Neural progenitor cell (in vitro differentiated cells): ENCODE data around the gene KCNAB1. TPM values are rescaled to one million over a fixed set of nuclear protein-coding genes. Genes with fewer than 3 reads are reported as not detected.

Experiments used
- DNase-seq: peaks from one replicate; pipeline ENCODE4 v3.0.0-alpha.2; 2016; ENCODE audit warnings: low spot score
- H2AFZ ChIP-seq: fragments of 200-600 bp; sonication (generic); replicated peaks from 2 replicates; pipeline ENCODE4 v1.6.1; 2016; ENCODE audit warnings: antibody characterized with exemption
- H3F3A ChIP-seq: fragments of 200-600 bp; sonication (generic); 2 replicates; pipeline ENCODE4 v1.6.1; 2016; ENCODE audit warnings: antibody characterized with exemption, low read depth
- H3K27ac ChIP-seq: fragments of 200-600 bp; sonication (generic); 2 replicates; pipeline ENCODE4 v1.5.1; 2016; ENCODE audit warnings: mild to moderate bottlenecking
- H3K27me3 ChIP-seq: fragments of 200-600 bp; sonication (generic); 2 replicates; pipeline ENCODE4 v1.6.1; 2016; ENCODE audit warnings: mild to moderate bottlenecking, moderate library complexity
- H3K36me3 ChIP-seq: fragments of 200-600 bp; sonication (generic); 2 replicates; pipeline ENCODE4 v1.5.1; 2016
- H3K4me1 ChIP-seq: fragments of 200-600 bp; sonication (generic); 2 replicates; pipeline ENCODE4 v1.6.1; 2016; ENCODE audit warnings: mixed run types
- H3K4me2 ChIP-seq: fragments of 200-600 bp; sonication (generic); 2 replicates; pipeline ENCODE4 v1.6.1; 2016
- H3K4me3 ChIP-seq: fragments of 200-600 bp; sonication (generic); 2 replicates; pipeline ENCODE4 v1.5.1; 2016
- H3K79me2 ChIP-seq: fragments of 200-600 bp; sonication (generic); 2 replicates; pipeline ENCODE4 v1.6.1; 2016; ENCODE audit warnings: low read depth
- H3K9ac ChIP-seq: fragments of 200-600 bp; sonication (generic); 2 replicates; pipeline ENCODE4 v1.6.1; 2016
- H3K9me3 ChIP-seq: fragments of 200-600 bp; sonication (generic); 2 replicates; pipeline ENCODE4 v1.5.1; 2016; ENCODE audit warnings: low read depth
- H4K20me1 ChIP-seq: fragments of 200-600 bp; sonication (generic); 2 replicates; pipeline ENCODE4 v1.6.1; 2016; ENCODE audit warnings: low read depth
- H3K27ac Mint-ChIP-seq: 3 replicates; pipeline ENCODE4 v1.8.0; 2021; ENCODE audit warnings: mixed read lengths
- H3K27me3 Mint-ChIP-seq: 2 replicates; pipeline ENCODE4 v1.8.0; 2022; ENCODE audit warnings: low read depth, mild to moderate bottlenecking, inconsistent platforms, moderate library complexity, mixed read lengths; ENCODE audit not compliant: insufficient read depth
- H3K36me3 Mint-ChIP-seq: 3 replicates; pipeline ENCODE4 v1.8.0; 2021; ENCODE audit warnings: mixed read lengths
- H3K4me1 Mint-ChIP-seq: 3 replicates; pipeline ENCODE4 v1.8.0; 2021; ENCODE audit warnings: mixed read lengths
- H3K4me3 Mint-ChIP-seq: 3 replicates; pipeline ENCODE4 v1.8.0; 2021; ENCODE audit warnings: mild to moderate bottlenecking, moderate library complexity, mixed read lengths
- H3K9me3 Mint-ChIP-seq: 3 replicates; pipeline ENCODE4 v1.8.0; 2020; ENCODE audit warnings: mixed read lengths
- CTCF ChIP-seq: fragments of 200-600 bp; sonication (generic); IDR thresholded peaks from 2 replicates; pipeline ENCODE4 v1.5.1; 2017; ENCODE audit warnings: antibody characterized with exemption, mild to moderate bottlenecking
- EZH2 ChIP-seq: fragments of 200-600 bp; sonication (generic); IDR thresholded peaks from 2 replicates; pipeline ENCODE4 v1.6.1; 2017; ENCODE audit warnings: antibody characterized with exemption, mild to moderate bottlenecking, moderate library complexity
- EZH2phosphoT487 ChIP-seq: fragments of 200-600 bp; sonication (generic); IDR thresholded peaks from 2 replicates; pipeline ENCODE4 v1.6.1; 2017; ENCODE audit warnings: antibody characterized with exemption
- total RNA-seq: library from RNA; depleted of rRNA; stranded (reverse); fragments of >200 nt; gene quantifications from 2 replicates; pipeline ENCODE4 v1.2.3, GENCODE V29; 2015; ENCODE audit warnings: low replicate concordance

The KCNAB1 gene
- total RNA-seq, 1 donor from 2014 or later = 0.24 TPM

- Histone ChIP-seq H3K9me3 (no peaks in the 10 kb centered on the region), H3K27me3 (no peaks in the 10 kb centered on the region), H3K79me2 (no peaks in the 10 kb centered on the region), H3K36me3 (no peaks in the 10 kb centered on the region), H3F3A (no peaks in the 10 kb centered on the region), H3K4me3 (no peak overlapping the region), H3K27ac (no peak overlapping the region), H4K20me1 (no peaks in the 10 kb centered on the region), H3K9ac (no peak overlapping the region), H2AFZ (peak overlapping the region; percentile 26), H3K4me1 (peaks cover 8% of the 10 kb centered on the region), H3K4me2 (no peak overlapping the region)
- no peak for TF ChIP-seq CTCF
- no peak for TF ChIP-seq EZH2phosphoT487
- TF ChIP-seq EZH2 = no peak
- no peak overlapping the region for H3K27ac Mint-ChIP-seq
- DNase-seq = no peak
- no peaks in the 10 kb centered on the region for H3K36me3 Mint-ChIP-seq
- H3K27me3 Mint-ChIP-seq = peaks cover 2% of the 10 kb centered on the region
- H3K9me3 Mint-ChIP-seq = no peaks in the 10 kb centered on the region
- peaks cover 12% of the 10 kb centered on the region for H3K4me1 Mint-ChIP-seq
- no peak overlapping the region for H3K4me3 Mint-ChIP-seq
Measured at GRCh38 chr3:156148345-156148945, 28.1 kb downstream of the KCNAB1 start.

GRCh38 chr3:156148946-156149381, 28.6 kb downstream of the KCNAB1 start:
- Histone ChIP-seq H3K4me2 (no peak overlapping the region), H3K27me3 (no peaks in the 10 kb centered on the region), H3K4me3 (no peak overlapping the region), H3K9me3 (no peaks in the 10 kb centered on the region), H3K79me2 (no peaks in the 10 kb centered on the region), H4K20me1 (no peaks in the 10 kb centered on the region), H3K36me3 (no peaks in the 10 kb centered on the region), H3K27ac (no peak overlapping the region), H3F3A (no peaks in the 10 kb centered on the region), H2AFZ (peak overlapping the region; percentile 26), H3K4me1 (peaks cover 8% of the 10 kb centered on the region), H3K9ac (no peak overlapping the region)
- Mint-ChIP-seq H3K36me3 (no peaks in the 10 kb centered on the region), H3K4me3 (no peak overlapping the region), H3K27ac (no peak overlapping the region), H3K27me3 (peaks cover 2% of the 10 kb centered on the region), H3K9me3 (no peaks in the 10 kb centered on the region), H3K4me1 (peaks cover 12% of the 10 kb centered on the region)
- DNase-seq = no peak
- TF ChIP-seq CTCF (no peak), EZH2 (no peak), EZH2phosphoT487 (no peak)

- Histone ChIP-seq H3K27me3 (no peaks in the 10 kb centered on the region), H3K9ac (no peak overlapping the region), H3K79me2 (no peaks in the 10 kb centered on the region), H3K9me3 (no peaks in the 10 kb centered on the region), H4K20me1 (no peaks in the 10 kb centered on the region), H3K27ac (no peak overlapping the region), H3K4me2 (no peak overlapping the region), H2AFZ (peak overlapping the region; percentile 81), H3K36me3 (no peaks in the 10 kb centered on the region), H3K4me1 (peaks cover 8% of the 10 kb centered on the region), H3K4me3 (no peak overlapping the region), H3F3A (no peaks in the 10 kb centered on the region)
- TF ChIP-seq EZH2phosphoT487 = no peak
- no peak for TF ChIP-seq EZH2
- TF ChIP-seq CTCF = no peak
- no peak overlapping the region for H3K4me3 Mint-ChIP-seq
- peaks cover 12% of the 10 kb centered on the region for H3K4me1 Mint-ChIP-seq
- H3K27ac Mint-ChIP-seq = no peak overlapping the region
- H3K27me3 Mint-ChIP-seq = peaks cover 6% of the 10 kb centered on the region
- DNase-seq = peak; percentile 12
- no peaks in the 10 kb centered on the region for H3K9me3 Mint-ChIP-seq
- H3K36me3 Mint-ChIP-seq = no peaks in the 10 kb centered on the region
Measured at GRCh38 chr3:156149876-156150275, 29.5 kb downstream of the KCNAB1 start.
